ENCODE data around the gene ZNF397.

- TF ChIP-seq GABPA (IDR thresholded peaks at IDR 0.05 in 1 of 2, conservative IDR thresholded peaks at IDR 0.05 in 1 of 2) (no peak), RAD21 (IDR thresholded peaks at IDR 0.05) (no peak), SP1 (IDR thresholded peaks at IDR 0.05) (no peak), REST (IDR thresholded peaks at IDR 0.05) (no peak), ZBTB33 (IDR thresholded peaks at IDR 0.05) (no peak), YY1 (IDR thresholded peaks at IDR 0.05) (no peak), TAF1 (conservative IDR thresholded peaks at IDR 0.05) (no peak)
- TF ChIP-seq, protein P1, sequence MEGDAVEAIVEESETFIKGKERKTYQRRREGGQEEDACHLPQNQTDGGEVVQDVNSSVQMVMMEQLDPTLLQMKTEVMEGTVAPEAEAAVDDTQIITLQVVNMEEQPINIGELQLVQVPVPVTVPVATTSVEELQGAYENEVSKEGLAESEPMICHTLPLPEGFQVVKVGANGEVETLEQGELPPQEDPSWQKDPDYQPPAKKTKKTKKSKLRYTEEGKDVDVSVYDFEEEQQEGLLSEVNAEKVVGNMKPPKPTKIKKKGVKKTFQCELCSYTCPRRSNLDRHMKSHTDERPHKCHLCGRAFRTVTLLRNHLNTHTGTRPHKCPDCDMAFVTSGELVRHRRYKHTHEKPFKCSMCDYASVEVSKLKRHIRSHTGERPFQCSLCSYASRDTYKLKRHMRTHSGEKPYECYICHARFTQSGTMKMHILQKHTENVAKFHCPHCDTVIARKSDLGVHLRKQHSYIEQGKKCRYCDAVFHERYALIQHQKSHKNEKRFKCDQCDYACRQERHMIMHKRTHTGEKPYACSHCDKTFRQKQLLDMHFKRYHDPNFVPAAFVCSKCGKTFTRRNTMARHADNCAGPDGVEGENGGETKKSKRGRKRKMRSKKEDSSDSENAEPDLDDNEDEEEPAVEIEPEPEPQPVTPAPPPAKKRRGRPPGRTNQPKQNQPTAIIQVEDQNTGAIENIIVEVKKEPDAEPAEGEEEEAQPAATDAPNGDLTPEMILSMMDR (IDR thresholded peaks at IDR 0.05; ENCODE audit: low read depth, low read length, missing input control) = no peak
- TF ChIP-seq, protein P2, sequence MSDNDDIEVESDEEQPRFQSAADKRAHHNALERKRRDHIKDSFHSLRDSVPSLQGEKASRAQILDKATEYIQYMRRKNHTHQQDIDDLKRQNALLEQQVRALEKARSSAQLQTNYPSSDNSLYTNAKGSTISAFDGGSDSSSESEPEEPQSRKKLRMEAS (IDR thresholded peaks at IDR 0.05) = no peak
These were observed 6.8 kb downstream of the ZNF397 start for GRCh38 chr18:35247412-35248249.

All from liver (tissue), 3 donors.